ENCODE results near the gene PAK1IP1. TPM values are rescaled to one million over a fixed set of nuclear protein-coding genes. Genes with fewer than 3 reads are reported as not detected.
"Not testable (repeated sequence)": the region's sequence is repeated elsewhere in the genome, so short reads cannot be mapped to it uniquely, and the experiment has no call there.

The PAK1IP1 gene, protein sequence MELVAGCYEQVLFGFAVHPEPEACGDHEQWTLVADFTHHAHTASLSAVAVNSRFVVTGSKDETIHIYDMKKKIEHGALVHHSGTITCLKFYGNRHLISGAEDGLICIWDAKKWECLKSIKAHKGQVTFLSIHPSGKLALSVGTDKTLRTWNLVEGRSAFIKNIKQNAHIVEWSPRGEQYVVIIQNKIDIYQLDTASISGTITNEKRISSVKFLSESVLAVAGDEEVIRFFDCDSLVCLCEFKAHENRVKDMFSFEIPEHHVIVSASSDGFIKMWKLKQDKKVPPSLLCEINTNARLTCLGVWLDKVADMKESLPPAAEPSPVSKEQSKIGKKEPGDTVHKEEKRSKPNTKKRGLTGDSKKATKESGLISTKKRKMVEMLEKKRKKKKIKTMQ
- total RNA-seq (2021; fragmentation: NEBNext Ultra II Directional; extraction: Animal tissue kit (Norgen Biotek cat#: 25700)), result 10 to 100 TPM; 18.2 to 23.1 (median 19.4) TPM
- long read RNA-seq, transcript PAK1IP1-201 (10 exons, 1,800 nt), result major isoform, 20 of 33 reads
- long read RNA-seq, partial matches to known transcripts, result 4 of 33 reads
- long read RNA-seq, other reads (novel, unspliced or antisense), result 9 of 33 reads

DNA sequence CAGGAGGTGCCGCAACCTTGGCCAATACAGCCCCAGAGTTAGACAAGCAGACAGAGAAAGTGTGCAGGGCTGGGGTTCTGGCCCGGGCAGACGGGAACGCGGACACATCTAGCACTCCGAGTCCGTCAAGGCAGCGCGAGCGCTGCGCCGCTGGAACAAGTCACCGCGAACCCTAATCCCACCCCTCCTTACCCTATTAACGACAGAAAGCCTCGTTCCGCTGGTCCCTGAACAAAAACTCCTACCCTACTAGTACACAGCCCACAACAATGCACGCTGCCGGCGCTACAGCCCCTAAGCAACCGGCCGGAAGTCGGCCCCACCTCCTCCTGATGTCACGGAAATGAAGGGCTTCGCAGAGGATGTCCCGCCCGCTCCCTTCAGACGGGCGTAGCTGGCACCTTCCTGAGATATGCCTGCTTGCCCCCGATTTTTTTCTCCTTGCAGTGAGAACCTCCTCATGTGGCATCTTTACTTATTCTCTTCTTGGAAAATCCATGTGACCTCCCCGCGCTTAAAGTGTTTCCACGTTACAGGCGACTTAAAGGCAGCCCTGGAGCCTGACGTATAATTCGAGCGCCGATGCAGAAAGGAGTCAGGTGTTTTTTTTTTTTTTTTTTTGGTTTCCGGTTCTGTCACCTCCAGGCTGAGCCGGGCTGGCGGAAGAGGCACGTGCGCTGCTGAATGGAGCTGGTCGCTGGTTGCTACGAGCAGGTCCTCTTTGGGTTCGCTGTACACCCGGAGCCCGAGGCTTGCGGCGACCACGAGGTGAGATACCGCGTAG is at the start of gene PAK1IP1, which contains the start of gene C6orf52:
PAK1IP1 (plus strand) TSS at position 671 of the 784 bp plus-strand sequence; CDS start at position 685, 14 bp downstream.
C6orf52 (minus strand) TSS at position 315 of the 784 bp plus-strand sequence. CDS start 7,066 bp downstream, outside the sequence.
- DNase-seq, result peak; percentile 87
- Mint-ChIP-seq H3K27me3 (ENCODE audit: insufficient read depth) (peaks cover 2% of the 10 kb centered on the region; the same call in 1 of the 2 replicates), H3K4me1 (ENCODE audit: low read depth) (peaks cover 25% of the 10 kb centered on the region), H3K27ac (peak within 1 kb of the TSS; percentile 100), H3K36me3 (ENCODE audit: low read depth) (peaks cover 23% of the 10 kb centered on the region), H3K9me3 (no peaks in the 10 kb centered on the region; the same call in 1 of the 2 replicates), H3K4me3 (peak within 1 kb of the TSS; percentile 96)
- TF ChIP-seq, protein P1, sequence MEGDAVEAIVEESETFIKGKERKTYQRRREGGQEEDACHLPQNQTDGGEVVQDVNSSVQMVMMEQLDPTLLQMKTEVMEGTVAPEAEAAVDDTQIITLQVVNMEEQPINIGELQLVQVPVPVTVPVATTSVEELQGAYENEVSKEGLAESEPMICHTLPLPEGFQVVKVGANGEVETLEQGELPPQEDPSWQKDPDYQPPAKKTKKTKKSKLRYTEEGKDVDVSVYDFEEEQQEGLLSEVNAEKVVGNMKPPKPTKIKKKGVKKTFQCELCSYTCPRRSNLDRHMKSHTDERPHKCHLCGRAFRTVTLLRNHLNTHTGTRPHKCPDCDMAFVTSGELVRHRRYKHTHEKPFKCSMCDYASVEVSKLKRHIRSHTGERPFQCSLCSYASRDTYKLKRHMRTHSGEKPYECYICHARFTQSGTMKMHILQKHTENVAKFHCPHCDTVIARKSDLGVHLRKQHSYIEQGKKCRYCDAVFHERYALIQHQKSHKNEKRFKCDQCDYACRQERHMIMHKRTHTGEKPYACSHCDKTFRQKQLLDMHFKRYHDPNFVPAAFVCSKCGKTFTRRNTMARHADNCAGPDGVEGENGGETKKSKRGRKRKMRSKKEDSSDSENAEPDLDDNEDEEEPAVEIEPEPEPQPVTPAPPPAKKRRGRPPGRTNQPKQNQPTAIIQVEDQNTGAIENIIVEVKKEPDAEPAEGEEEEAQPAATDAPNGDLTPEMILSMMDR (IDR thresholded peaks at IDR 0.05), result no peak

DNA sequence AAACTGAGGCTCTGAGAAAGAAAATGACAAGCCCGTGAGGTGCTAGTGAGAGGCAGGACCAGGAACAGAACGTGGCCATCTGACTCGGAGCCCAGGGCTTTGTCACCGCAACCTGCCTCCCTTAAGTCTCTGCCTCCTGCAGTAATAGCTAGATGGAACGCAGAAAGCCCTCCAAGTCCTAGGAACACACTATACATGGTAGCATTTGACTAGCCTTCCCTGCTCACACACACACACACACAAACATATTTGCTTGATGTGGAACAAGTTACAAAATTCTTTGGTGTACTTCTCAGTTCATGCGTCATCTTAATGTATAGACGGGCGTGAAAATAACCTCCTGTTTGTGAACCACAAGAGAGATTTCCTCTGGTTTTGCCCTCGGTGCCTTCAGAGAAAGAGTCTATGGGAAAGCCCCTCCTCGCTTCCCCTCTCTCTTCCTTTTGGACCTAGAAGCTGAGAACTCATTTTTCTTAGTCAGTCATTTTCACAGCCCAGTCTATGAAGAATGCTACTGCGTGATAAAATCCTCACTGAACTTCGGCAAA is 39.2 kb upstream of the PAK1IP1 start:
- no peak overlapping the region for H3K27ac Mint-ChIP-seq
- TF ChIP-seq, protein P1 (IDR thresholded peaks at IDR 0.05), result no peak
- H3K27me3 Mint-ChIP-seq (ENCODE audit: insufficient read depth), result peaks cover 9% of the 10 kb centered on the region
- no peaks in the 10 kb centered on the region for H3K36me3 Mint-ChIP-seq (ENCODE audit: low read depth)
- H3K9me3 Mint-ChIP-seq, result peaks cover 4% of the 10 kb centered on the region; the same call in 1 of the 2 replicates
- no peak overlapping the region for H3K4me3 Mint-ChIP-seq
- DNase-seq, result no peak
- no peaks in the 10 kb centered on the region for H3K4me1 Mint-ChIP-seq (ENCODE audit: low read depth)

DNA sequence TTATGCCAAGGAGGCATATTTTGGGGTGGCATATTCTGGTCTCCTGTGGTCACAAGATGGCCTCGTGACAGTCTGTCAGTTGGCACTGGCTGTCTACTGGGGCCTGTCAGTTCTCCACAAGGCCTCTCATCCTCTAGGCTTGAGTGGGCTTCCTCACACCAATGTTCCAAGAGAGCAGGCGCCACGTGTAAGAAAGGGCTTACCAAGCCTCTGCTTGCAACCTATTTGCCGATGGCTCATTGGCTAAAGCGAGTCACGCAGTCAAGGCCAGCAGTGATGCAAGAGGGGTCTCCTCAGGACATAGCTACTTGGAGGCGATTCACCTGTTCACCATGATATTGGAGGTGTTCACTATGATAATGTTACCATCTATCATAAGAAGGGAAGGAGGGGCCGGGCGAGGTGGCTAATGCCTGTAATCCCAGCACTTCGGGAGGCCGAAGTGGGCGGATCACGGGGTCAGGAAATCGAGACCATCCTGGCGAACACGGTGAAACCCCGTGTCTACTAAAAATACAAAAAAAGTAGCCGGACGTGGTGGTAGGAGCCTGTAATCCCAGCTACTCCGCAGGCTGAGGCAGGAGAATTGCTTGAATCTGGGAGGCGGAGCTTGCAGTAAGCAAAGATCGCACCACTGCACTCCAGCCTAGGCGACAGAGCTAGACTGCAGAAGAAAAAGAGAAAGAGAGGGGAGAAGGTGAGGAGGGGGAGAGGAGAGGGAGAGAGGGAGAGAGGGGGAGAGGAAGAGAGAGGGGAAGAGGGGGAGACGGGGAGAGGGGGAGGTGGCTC is 35.7 kb upstream of the PAK1IP1 start:
- Mint-ChIP-seq H3K36me3 (ENCODE audit: low read depth) (no peaks in the 10 kb centered on the region), H3K9me3 (peaks cover 7% of the 10 kb centered on the region; the same call in 1 of the 2 replicates), H3K27me3 (ENCODE audit: insufficient read depth) (peaks cover 15% of the 10 kb centered on the region), H3K4me1 (ENCODE audit: low read depth) (no peaks in the 10 kb centered on the region), H3K27ac (no peak overlapping the region), H3K4me3 (no peak overlapping the region)
- DNase-seq, result no peak
- TF ChIP-seq, protein P1 (IDR thresholded peaks at IDR 0.05), result no peak

DNA sequence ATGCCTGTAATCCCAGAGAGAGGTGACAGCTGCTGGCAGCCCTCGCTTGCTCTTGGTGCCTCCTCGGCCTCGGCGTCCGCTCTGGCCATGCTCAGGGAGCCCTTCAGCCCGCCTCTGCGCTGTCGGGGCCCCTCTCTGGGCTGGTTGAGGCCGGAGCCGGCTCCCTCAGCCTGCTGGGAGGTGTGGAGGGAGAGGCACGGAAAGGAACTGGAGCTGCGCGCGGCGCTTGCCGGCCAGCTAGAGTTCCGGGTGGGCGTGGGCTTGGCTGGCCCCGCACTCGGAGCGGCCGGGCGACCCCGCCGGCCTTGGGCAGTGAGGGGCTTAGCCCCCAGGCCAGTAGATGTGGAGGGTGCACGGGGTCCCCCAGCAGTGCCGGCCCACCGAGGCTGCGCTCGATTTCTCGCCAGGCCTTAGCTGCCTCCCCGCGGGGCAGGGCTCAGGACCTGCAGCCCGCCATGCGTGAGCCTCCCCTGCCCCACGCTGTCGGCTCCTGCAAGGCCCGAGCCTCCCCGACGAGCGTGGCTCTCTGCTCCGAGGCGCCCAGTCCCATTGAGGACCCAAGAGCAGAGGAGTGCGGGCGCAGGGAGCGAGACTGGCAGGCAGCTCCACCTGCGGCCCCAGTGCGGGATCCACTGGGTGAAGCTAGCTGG is 34.9 kb upstream of the PAK1IP1 start:
- no peaks in the 10 kb centered on the region for H3K4me1 Mint-ChIP-seq (ENCODE audit: low read depth)
- no peak overlapping the region for H3K27ac Mint-ChIP-seq
- TF ChIP-seq, protein P1 (IDR thresholded peaks at IDR 0.05), result no peak
- no peak overlapping the region for H3K4me3 Mint-ChIP-seq
- H3K9me3 Mint-ChIP-seq, result peaks cover 7% of the 10 kb centered on the region
- no peaks in the 10 kb centered on the region for H3K36me3 Mint-ChIP-seq (ENCODE audit: low read depth)
- H3K27me3 Mint-ChIP-seq (ENCODE audit: insufficient read depth), result peaks cover 15% of the 10 kb centered on the region
- no peak for DNase-seq

DNA sequence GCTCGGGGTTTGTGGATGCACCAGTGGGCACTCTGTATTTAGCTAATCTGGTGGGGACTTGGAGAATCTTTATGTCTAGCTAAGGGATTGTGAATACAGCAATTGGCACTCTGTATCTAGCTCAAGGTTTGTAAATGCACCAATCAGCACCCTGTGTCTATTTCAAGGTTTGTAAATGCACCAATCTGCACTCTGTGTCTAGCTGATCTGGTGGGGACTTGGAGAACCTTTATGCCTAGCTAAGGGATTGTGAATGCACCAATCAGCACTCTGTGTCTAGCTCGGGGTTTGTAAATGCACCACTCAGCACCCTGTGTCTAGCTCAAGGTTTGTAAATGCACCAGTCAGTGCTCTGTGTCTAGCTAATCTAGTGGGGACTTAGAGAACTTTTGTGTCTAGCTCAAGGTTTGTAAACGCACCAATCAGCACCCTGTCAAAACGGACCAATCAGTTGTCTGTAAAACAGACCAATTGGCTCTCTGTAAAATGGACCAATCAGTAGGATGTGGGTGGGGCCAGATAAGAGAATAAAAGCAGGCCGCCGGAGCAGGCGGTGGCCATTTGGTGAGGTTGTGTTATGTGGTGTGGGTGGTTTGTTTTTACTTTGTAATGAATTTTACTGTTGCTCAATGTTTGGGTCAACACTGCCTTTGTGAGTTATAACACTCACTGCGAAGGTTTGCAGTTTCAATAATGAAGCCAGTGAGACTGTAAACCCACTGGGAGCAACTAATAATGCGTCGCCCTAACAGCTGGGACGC is 34.2 kb upstream of the PAK1IP1 start:
- not testable (repeated sequence) for H3K4me3 Mint-ChIP-seq; DNase-seq; H3K27ac Mint-ChIP-seq; H3K4me1 Mint-ChIP-seq (ENCODE audit: low read depth); H3K36me3 Mint-ChIP-seq (ENCODE audit: low read depth); H3K9me3 Mint-ChIP-seq
- peaks cover 15% of the 10 kb centered on the region for H3K27me3 Mint-ChIP-seq (ENCODE audit: insufficient read depth)

All from HFFc6 (cell line).